HepG2 (cell line): ENCODE measurements around the gene ZFPM1. TPM values are rescaled to one million over a fixed set of nuclear protein-coding genes. Genes with fewer than 3 reads are reported as not detected.

Experiments
- ADNP ChIP-seq: sonication (generic); formaldehyde crosslinking; IDR thresholded peaks from 2 replicates; pipeline ENCODE4 v1.4.0; 2020; ENCODE audit warnings: missing genetic modification reagents
- BATF2 ChIP-seq: sonication (generic); formaldehyde crosslinking; IDR thresholded peaks from 2 replicates; pipeline ENCODE4 v1.8.0; 2022; ENCODE audit warnings: mild to moderate bottlenecking, missing genetic modification reagents, moderate library complexity
- BCL3 ChIP-seq: sonication (generic); formaldehyde crosslinking; IDR thresholded peaks from 2 replicates; pipeline ENCODE4 v1.5.1; 2020; ENCODE audit warnings: mild to moderate bottlenecking, missing genetic modification reagents, moderate library complexity
- CC2D1A ChIP-seq: sonication (generic); formaldehyde crosslinking; IDR thresholded peaks from 2 replicates; pipeline ENCODE4 v1.8.1; 2023; ENCODE audit warnings: mild to moderate bottlenecking, missing genetic modification reagents
- CENPT ChIP-seq: sonication (generic); formaldehyde crosslinking; IDR thresholded peaks from 2 replicates; pipeline ENCODE4 v1.8.0; 2022; ENCODE audit warnings: low read depth, mild to moderate bottlenecking, moderate library complexity, missing genetic modification reagents
- DNMT1 ChIP-seq: sonication (generic); formaldehyde crosslinking; IDR thresholded peaks from 2 replicates; pipeline ENCODE4 v1.5.1; 2020; ENCODE audit warnings: mild to moderate bottlenecking, missing genetic modification reagents
- HNRNPUL1 ChIP-seq: fragments of 200-400 bp; formaldehyde crosslinking; IDR thresholded peaks from 2 replicates; pipeline ENCODE4 v1.6.1; 2017; ENCODE audit warnings: low read depth, mild to moderate bottlenecking, low read length, moderate library complexity
- JARID2 ChIP-seq: sonication (generic); formaldehyde crosslinking; IDR thresholded peaks from 2 replicates; pipeline ENCODE4 v1.8.1; 2023; ENCODE audit warnings: missing genetic modification reagents, inconsistent platforms; ENCODE audit not compliant: insufficient replicate concordance
- KDM1A ChIP-seq: IDR thresholded peaks from 2 replicates; pipeline ENCODE4 v1.6.1; 2016; ENCODE audit warnings: missing compliant biosample characterization
- SMAD3 ChIP-seq: sonication (generic); formaldehyde crosslinking; IDR thresholded peaks from 2 replicates; pipeline ENCODE4 v1.4.0; 2020; ENCODE audit warnings: missing genetic modification reagents
- SNAPC4 ChIP-seq: sonication (generic); formaldehyde crosslinking; IDR thresholded peaks from 2 replicates; pipeline ENCODE4 v1.4.0; 2020; ENCODE audit warnings: mild to moderate bottlenecking, missing genetic modification reagents
- SP1 ChIP-seq, 2 experiments: fragments of 450-650 bp in 1 of 2; sonication (generic) in 1 of 2; formaldehyde crosslinking in 1 of 2; IDR thresholded peaks; 2 replicates each; pipeline versions ENCODE4 v1.4.0 to v1.6.1; 2016 to 2020; ENCODE audit warnings: missing genetic modification reagents in 1 of 2
- ZBTB42 ChIP-seq: sonication (generic); formaldehyde crosslinking; IDR thresholded peaks from 2 replicates; pipeline ENCODE4 v1.5.0; 2020; ENCODE audit warnings: mild to moderate bottlenecking, missing genetic modification reagents
- ZKSCAN1 ChIP-seq: fragments of 150-350 bp; IDR thresholded peaks from 2 replicates; pipeline ENCODE4 v1.6.1; 2014; ENCODE audit warnings: low read length
- ZNF331 ChIP-seq: sonication (generic); formaldehyde crosslinking; IDR thresholded peaks from 2 replicates; pipeline ENCODE4 v1.4.0; 2020; ENCODE audit warnings: missing genetic modification reagents
- ZNF343 ChIP-seq: sonication (generic); formaldehyde crosslinking; IDR thresholded peaks from 2 replicates; pipeline ENCODE4 v1.4.0; 2020; ENCODE audit warnings: mild to moderate bottlenecking, missing genetic modification reagents
- ZNF367 ChIP-seq: sonication (generic); formaldehyde crosslinking; IDR thresholded peaks from 2 replicates; pipeline ENCODE4 v1.4.0; 2020; ENCODE audit warnings: missing genetic modification reagents, borderline replicate concordance
- ZNF432 ChIP-seq: sonication (generic); formaldehyde crosslinking; IDR thresholded peaks from 2 replicates; pipeline ENCODE4 v1.5.0; 2020; ENCODE audit warnings: missing genetic modification reagents, mild to moderate bottlenecking, borderline replicate concordance
- ZNF556 ChIP-seq: sonication (generic); formaldehyde crosslinking; IDR thresholded peaks from 2 replicates; pipeline ENCODE4 v1.4.0; 2020; ENCODE audit warnings: mild to moderate bottlenecking, missing genetic modification reagents, borderline replicate concordance
- polyA plus RNA-seq, 8 experiments: library from polyadenylated mRNA; depleted of rRNA in 3 of 8; stranded (reverse) in 7 of 8; unstranded in 1 of 8; fragments of >200 nt; fragmentation: Illumina TruSeq in 4 of 8; extraction: Trizol in 4 of 8; gene quantifications; 2 replicates each; pipeline versions ENCODE4 v1.2.1 to v1.2.3, GENCODE V29; 2011 to 2016; ENCODE audit warnings: low read depth in 4 of 8, missing spikeins in 1 of 8, mixed read lengths in 1 of 8; ENCODE audit not compliant: insufficient read depth in 1 of 8
- total RNA-seq, 5 experiments: library from RNA; depleted of rRNA; stranded (reverse); fragments of >200 nt; fragmentation: Illumina TruSeq; extraction: Trizol; gene quantifications; 2 replicates each; pipeline ENCODE4 v1.2.3, GENCODE V29; 2016; ENCODE audit warnings: low read depth in 1 of 5
- TF ChIP-seq, protein P1 (sequence below): sonication (generic); formaldehyde crosslinking; IDR thresholded peaks from 2 replicates; pipeline ENCODE4; 2020; ENCODE audit warnings: missing genetic modification reagents, mild to moderate bottlenecking, borderline replicate concordance

The ZFPM1 gene
- total and polyA plus RNA-seq, 2 of the 13 experiments (the other 11 are each of a cell fraction or from before 2014, with no cell fraction given) = 1.3 to 3.8 TPM

- 0 out of 2 replicates have a peak, but pooled peaks have one; percentile 39 for TF ChIP-seq ZBTB42
- TF ChIP-seq BCL3 (CRISPR knock-in tag) = no peak
- TF ChIP-seq ZNF556 (CRISPR knock-in tag) = peak; percentile 14; the same call in 1 of the 2 replicates
- TF ChIP-seq SNAPC4 = no peak
- TF ChIP-seq ZNF432 (CRISPR knock-in tag) = no peak
- no peak for TF ChIP-seq JARID2 (CRISPR knock-in tag)
- peak; percentile 54; the same call in 1 of the 2 replicates for TF ChIP-seq ZNF331
- no peak for TF ChIP-seq CENPT
- no peak for TF ChIP-seq ADNP (CRISPR knock-in tag)
- no peak for TF ChIP-seq SMAD3 (CRISPR knock-in tag)
- TF ChIP-seq, protein P1, sequence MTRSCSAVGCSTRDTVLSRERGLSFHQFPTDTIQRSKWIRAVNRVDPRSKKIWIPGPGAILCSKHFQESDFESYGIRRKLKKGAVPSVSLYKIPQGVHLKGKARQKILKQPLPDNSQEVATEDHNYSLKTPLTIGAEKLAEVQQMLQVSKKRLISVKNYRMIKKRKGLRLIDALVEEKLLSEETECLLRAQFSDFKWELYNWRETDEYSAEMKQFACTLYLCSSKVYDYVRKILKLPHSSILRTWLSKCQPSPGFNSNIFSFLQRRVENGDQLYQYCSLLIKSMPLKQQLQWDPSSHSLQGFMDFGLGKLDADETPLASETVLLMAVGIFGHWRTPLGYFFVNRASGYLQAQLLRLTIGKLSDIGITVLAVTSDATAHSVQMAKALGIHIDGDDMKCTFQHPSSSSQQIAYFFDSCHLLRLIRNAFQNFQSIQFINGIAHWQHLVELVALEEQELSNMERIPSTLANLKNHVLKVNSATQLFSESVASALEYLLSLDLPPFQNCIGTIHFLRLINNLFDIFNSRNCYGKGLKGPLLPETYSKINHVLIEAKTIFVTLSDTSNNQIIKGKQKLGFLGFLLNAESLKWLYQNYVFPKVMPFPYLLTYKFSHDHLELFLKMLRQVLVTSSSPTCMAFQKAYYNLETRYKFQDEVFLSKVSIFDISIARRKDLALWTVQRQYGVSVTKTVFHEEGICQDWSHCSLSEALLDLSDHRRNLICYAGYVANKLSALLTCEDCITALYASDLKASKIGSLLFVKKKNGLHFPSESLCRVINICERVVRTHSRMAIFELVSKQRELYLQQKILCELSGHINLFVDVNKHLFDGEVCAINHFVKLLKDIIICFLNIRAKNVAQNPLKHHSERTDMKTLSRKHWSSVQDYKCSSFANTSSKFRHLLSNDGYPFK (CRISPR knock-in tag) = peak; percentile 42; the same call in 1 of the 2 replicates
- TF ChIP-seq ZNF343 (CRISPR knock-in tag) = no peak
- no peak for TF ChIP-seq ZNF367 (CRISPR knock-in tag)
- no peak for TF ChIP-seq BATF2
- TF ChIP-seq SP1 (IDR thresholded peaks at IDR 0.05) = no peak
- TF ChIP-seq SP1 (CRISPR knock-in tag; IDR thresholded peaks at IDR 0.05) = no peak
- no peak for TF ChIP-seq HNRNPUL1
- TF ChIP-seq ZKSCAN1 = no peak
- TF ChIP-seq DNMT1 = peak; percentile 71; the same call in 1 of the 2 replicates
- no peak for TF ChIP-seq KDM1A (CRISPR knock-in tag)
- TF ChIP-seq CC2D1A (CRISPR knock-in tag) = no peak
These were observed 74.3 kb downstream of the ZFPM1 start (continued) for GRCh38 chr16:88527186-88527936.
